A549 (cell line): ENCODE results near the gene PDXK. TPM values are rescaled to one million over a fixed set of nuclear protein-coding genes. Genes with fewer than 3 reads are reported as not detected.
"Not testable (repeated sequence)": the region's sequence is repeated elsewhere in the genome, so short reads cannot be mapped to it uniquely, and the experiment has no call there.

Experiments
- ATAC-seq, 2 experiments: fragments of 200-7000 bp in 1 of 2; fragments of >200 bp in 1 of 2; cut with Nextera tagmentation in 1 of 2; cut with Tn5 transposase in 1 of 2; 3 replicates each; pipeline versions ENCODE4 v1.8.0 to v1.9.1; 2018 to 2020; ENCODE audit warnings: mild to moderate bottlenecking in 1 of 2, moderate library complexity in 1 of 2
- CTCF ChIA-PET: fragments of 300-600 bp; sonication (Branson Sonifier 250); formaldehyde crosslinking; extraction: SDS; loops from one replicate; lab custom pipeline; 2021; ENCODE audit warnings: antibody characterized with exemption, inconsistent platforms; lab: Yijun Ruan, JAX
- POLR2A ChIA-PET: fragments of 350-600 bp; formaldehyde crosslinking; extraction: SDS; loops from one replicate; lab custom pipeline; 2021; ENCODE audit warnings: antibody characterized with exemption, inconsistent platforms; lab: Yijun Ruan, JAX
- DNase-seq, 2 experiments: peaks; one replicate each; pipeline versions ENCODE4 v3.0.0 to v3.0.0-alpha.2; 2011 to 2016; ENCODE audit warnings: low read depth in 1 of 2, low spot score in 1 of 2
- FAIRE-seq: peaks from 2 replicates; lab custom pipeline; 2011; peaks lifted over from hg19 to GRCh38; lab: Jason Lieb, UNC
- H3K27ac ChIP-seq, 2 experiments: fragments of >200 bp; sonication (Bioruptor Twin); formaldehyde crosslinking; 3 replicates each; pipeline ENCODE4 v1.5.1; 2016 to 2017
- H3K4me1 ChIP-seq: fragments of >200 bp; sonication (Bioruptor Twin); formaldehyde crosslinking; 3 replicates; pipeline ENCODE4 v1.6.1; 2016
- H3K4me2 ChIP-seq: fragments of >200 bp; sonication (Bioruptor Twin); formaldehyde crosslinking; 3 replicates; pipeline ENCODE4 v1.6.1; 2016
- H3K4me3 ChIP-seq: fragments of >200 bp; sonication (Bioruptor Twin); formaldehyde crosslinking; 3 replicates; pipeline ENCODE4 v1.5.1; 2016
- H3K9me3 ChIP-seq: fragments of >200 bp; sonication (Bioruptor Twin); formaldehyde crosslinking; 3 replicates; pipeline ENCODE4 v1.6.1; 2016
- BHLHE40 ChIP-seq: IDR thresholded peaks from 2 replicates; pipeline ENCODE4 v1.6.1; 2012; ENCODE audit warnings: low read depth, low read length, inconsistent platforms
- CBX2 ChIP-seq: fragments of 200-600 bp; sonication (generic); IDR thresholded peaks from 2 replicates; pipeline ENCODE4 v1.6.1; 2016; ENCODE audit warnings: low read depth, mild to moderate bottlenecking, borderline replicate concordance
- CBX8 ChIP-seq: fragments of 200-600 bp; sonication (generic); IDR thresholded peaks from 2 replicates; pipeline ENCODE4 v1.6.1; 2016
- CEBPB ChIP-seq, 2 experiments: fragments of >200 bp in 1 of 2; sonication (Bioruptor Twin) in 1 of 2; formaldehyde crosslinking in 1 of 2; IDR thresholded peaks; 2 replicates each; pipeline ENCODE4 v1.6.1; 2012 to 2016
- CHD4 ChIP-seq: fragments of 200-600 bp; sonication (generic); IDR thresholded peaks from 2 replicates; pipeline ENCODE4 v1.6.1; 2016; ENCODE audit warnings: antibody characterized with exemption, mild to moderate bottlenecking, borderline replicate concordance
- FOXS1 ChIP-seq: fragments of 250-450 bp; sonication (Bioruptor Pico); IDR thresholded peaks from 2 replicates; pipeline ENCODE4 v1.5.0; 2020; ENCODE audit warnings: mild to moderate bottlenecking, moderate library complexity
- JUNB ChIP-seq: fragments of >200 bp; sonication (Bioruptor Twin); formaldehyde crosslinking; IDR thresholded peaks from 2 replicates; pipeline ENCODE4 v1.6.1; 2016
- KDM1A ChIP-seq: fragments of 200-600 bp; sonication (generic); IDR thresholded peaks from 2 replicates; pipeline ENCODE4 v1.6.1; 2016; ENCODE audit warnings: low read depth, mild to moderate bottlenecking
- MAZ ChIP-seq: fragments of 150-350 bp; IDR thresholded peaks from 2 replicates; pipeline ENCODE4 v1.6.1; 2014; ENCODE audit warnings: antibody characterized with exemption, low read depth, low read length, borderline replicate concordance
- NR3C1 ChIP-seq: fragments of >200 bp; sonication (Bioruptor Twin); formaldehyde crosslinking; IDR thresholded peaks from 3 replicates; pipeline ENCODE4 v1.6.1; 2017
- RARB ChIP-seq: fragments of 250-450 bp; sonication (Bioruptor Pico); IDR thresholded peaks from 2 replicates; pipeline ENCODE4 v1.8.0; 2021; ENCODE audit warnings: mild to moderate bottlenecking, moderate library complexity
- RCOR1 ChIP-seq: fragments of 150-350 bp; IDR thresholded peaks from 2 replicates; pipeline ENCODE4 v1.6.1; 2014; ENCODE audit warnings: antibody characterized with exemption, low read length, low read depth
- SMC3 ChIP-seq: fragments of >200 bp; sonication (Bioruptor Twin); formaldehyde crosslinking; IDR thresholded peaks from 3 replicates; pipeline ENCODE4 v1.6.1; 2018; ENCODE audit warnings: inconsistent platforms
- TP53 ChIP-seq: fragments of 250-450 bp; sonication (Bioruptor Pico); IDR thresholded peaks from 2 replicates; pipeline ENCODE4 v1.5.0; 2021; ENCODE audit warnings: mild to moderate bottlenecking, moderate library complexity
- USF2 ChIP-seq: fragments of 450-650 bp; IDR thresholded peaks from 2 replicates; pipeline ENCODE4 v1.6.1; 2014; ENCODE audit warnings: antibody characterized with exemption
- ZC3H11A ChIP-seq: fragments of 450-650 bp; IDR thresholded peaks from 2 replicates; pipeline ENCODE4 v1.6.1; 2014; ENCODE audit warnings: antibody characterized with exemption, mild to moderate bottlenecking
- WGBS: methylation state at CpG from one replicate; pipeline ENCODE4 v1.1.6; 2017; ENCODE audit errors: missing lambda C conversion rate; 5-methylcytosine and 5-hydroxymethylcytosine counted together
- polyA plus RNA-seq, 4 experiments: library from polyadenylated mRNA; depleted of rRNA in 3 of 4; stranded (reverse); fragments of >200 nt; fragmentation: RNase III in 1 of 4; extraction: RNeasy Plus Mini Kit Qiagen cat#74134 plus additional on column Dnase treatment in 1 of 4; gene quantifications; 2 replicates in 3 of 4; 3 replicates in 1 of 4; pipeline ENCODE4 v1.2.3, GENCODE V29; 2011 to 2017
- TF ChIP-seq, protein P1 (sequence below): IDR thresholded peaks from 2 replicates; pipeline ENCODE4 v1.6.1; 2012

Gene PDXK
- polyA plus RNA-seq, 2 of the 4 experiments (the other 2 are of a cell fraction): 220 to 292 TPM

DNA sequence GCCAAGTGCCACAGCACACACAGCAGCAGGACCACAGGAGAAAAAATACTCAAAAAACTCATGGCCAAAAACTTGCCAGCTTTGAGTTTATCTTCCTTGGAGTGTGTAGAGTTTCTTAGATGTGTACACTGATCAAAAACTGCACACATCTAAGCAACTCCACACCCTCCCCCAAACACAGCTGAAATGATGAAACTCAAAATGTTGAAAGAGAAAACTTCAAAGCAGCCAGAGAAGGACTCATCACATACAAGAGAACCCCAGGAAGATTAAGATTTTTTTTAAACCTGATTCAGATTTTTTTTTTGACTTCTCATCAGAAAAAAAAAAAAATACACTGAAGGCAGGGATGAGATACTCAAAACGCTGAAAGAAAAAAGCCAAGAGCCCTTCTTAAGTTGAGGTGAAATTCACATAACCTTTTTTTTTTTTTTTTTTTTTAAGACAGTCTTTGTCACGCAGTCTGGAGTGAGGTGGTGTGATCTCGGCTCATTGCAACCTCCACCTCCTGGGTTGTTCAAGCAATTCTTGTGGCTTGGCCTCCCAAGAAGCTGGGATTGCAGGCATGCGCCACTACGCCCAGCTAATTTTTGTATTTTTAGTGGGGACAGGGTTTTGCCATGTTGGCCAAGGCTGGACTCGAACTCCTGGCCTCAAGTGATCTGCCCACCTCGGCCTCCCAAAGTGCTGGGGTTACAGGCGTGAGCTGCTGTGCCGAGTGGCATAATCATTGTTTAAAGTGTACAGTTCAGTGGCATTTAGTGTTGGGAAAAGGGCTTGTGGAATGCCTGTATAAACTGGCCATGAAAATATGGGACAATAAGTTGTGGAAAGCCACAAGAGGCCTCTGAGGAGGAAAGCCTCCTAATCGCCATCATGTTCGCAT is 20.9 kb upstream of the PDXK start:
- H3K4me2 ChIP-seq: peak overlapping the region; percentile 28; the same call in 2 of the 3 replicates
- peak overlapping the region; percentile 9 to 75; a peak in 4 of 6 replicates for H3K27ac ChIP-seq
- H3K9me3 ChIP-seq: no peaks in the 10 kb centered on the region
- peak in 1 of 2 experiments; percentile 33; a peak in 1 of 4 replicates for TF ChIP-seq CEBPB (IDR thresholded peaks at IDR 0.05)
- TF ChIP-seq NR3C1: no peak
- DNase-seq: no peak
- no peak for FAIRE-seq
- H3K4me1 ChIP-seq: peaks cover 11% of the 10 kb centered on the region
- peak in 1 of 2 experiments; percentile 68; a peak in 1 of 6 replicates for ATAC-seq
- 89% methylated on average over 10 of the region's 11 CpGs for WGBS
- ChIA-PET CTCF (no interaction called here), POLR2A (interaction anchor here (1.3 kb wide), 1 partner anchor 14 kb away, joined by 6 read pairs; no protein-coding TSS in a partner anchor)
- H3K4me3 ChIP-seq: no peak overlapping the region

GRCh38 chr21:43699492-43699777 is 19.5 kb upstream of the PDXK start:
- H3K4me3 ChIP-seq, FAIRE-seq, ATAC-seq, POLR2A ChIA-PET, DNase-seq, H3K9me3 ChIP-seq, H3K4me2 ChIP-seq, CTCF ChIA-PET: not testable (repeated sequence)
- Histone ChIP-seq H3K27ac (peak overlapping the region in 1 of 2 experiments; percentile 56; a peak in 1 of 6 replicates), H3K4me1 (peaks cover 11% of the 10 kb centered on the region)
- WGBS: 90% methylated on average over 5 of the region's 5 CpGs

- no peak for FAIRE-seq
- DNase-seq: no peak
- POLR2A ChIA-PET: interaction anchor here (0.6 to 1.1 kb wide), 2 partner anchors 10 to 89 kb away, joined by 3 to 4 read pairs; no protein-coding TSS in a partner anchor
- ATAC-seq: no peak
- no peak overlapping the region for H3K4me3 ChIP-seq
- WGBS: 76% methylated on average over 9 of the region's 13 CpGs
- TF ChIP-seq, protein P1, sequence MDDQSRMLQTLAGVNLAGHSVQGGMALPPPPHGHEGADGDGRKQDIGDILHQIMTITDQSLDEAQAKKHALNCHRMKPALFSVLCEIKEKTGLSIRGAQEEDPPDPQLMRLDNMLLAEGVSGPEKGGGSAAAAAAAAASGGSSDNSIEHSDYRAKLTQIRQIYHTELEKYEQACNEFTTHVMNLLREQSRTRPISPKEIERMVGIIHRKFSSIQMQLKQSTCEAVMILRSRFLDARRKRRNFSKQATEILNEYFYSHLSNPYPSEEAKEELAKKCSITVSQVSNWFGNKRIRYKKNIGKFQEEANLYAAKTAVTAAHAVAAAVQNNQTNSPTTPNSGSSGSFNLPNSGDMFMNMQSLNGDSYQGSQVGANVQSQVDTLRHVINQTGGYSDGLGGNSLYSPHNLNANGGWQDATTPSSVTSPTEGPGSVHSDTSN: no peak
- no peak for TF ChIP-seq JUNB
- TF ChIP-seq RCOR1: no peak
- no peak for TF ChIP-seq SMC3
- TF ChIP-seq CBX2: no peak
- no peak for TF ChIP-seq BHLHE40
- TF ChIP-seq KDM1A: no peak
- no peak for TF ChIP-seq MAZ
- TF ChIP-seq RARB (CRISPR knock-in tag): no peak
- TF ChIP-seq CBX8: no peak
- no peak for TF ChIP-seq ZC3H11A
- no peak for TF ChIP-seq TP53
- no peak for TF ChIP-seq CHD4
- TF ChIP-seq FOXS1 (CRISPR knock-in tag): no peak
- no peak for TF ChIP-seq CEBPB (IDR thresholded peaks at IDR 0.05)
- no peak for TF ChIP-seq NR3C1
- no peak for TF ChIP-seq USF2
- no peaks in the 10 kb centered on the region for H3K9me3 ChIP-seq
- CTCF ChIA-PET: interaction anchor here (1.2 kb wide), 1 partner anchor 10 kb away, joined by 3 read pairs; no protein-coding TSS in a partner anchor
- H3K4me1 ChIP-seq: peaks cover 11% of the 10 kb centered on the region
- peak overlapping the region in 1 of 2 experiments; percentile 56; a peak in 2 of 6 replicates for H3K27ac ChIP-seq
- no peak overlapping the region for H3K4me2 ChIP-seq
These were observed 18.9 kb upstream of the PDXK start for GRCh38 chr21:43699933-43700599.
